NOMO-1 treated with DMSO at 0.1 percent for 48 hours (cell line): ENCODE measurements around the gene ITPR3.

Experiments
- DNase-seq: peaks from one replicate; lab custom pipeline; 2025; ENCODE audit not compliant: unreplicated experiment; lab: John Stamatoyannopoulos, UW

Gene ITPR3

GRCh38 chr6:33696076-33696475 is 75.0 kb downstream of the ITPR3 start:
- no peak for DNase-seq

- no peak for DNase-seq
Measured at GRCh38 chr6:33696548-33697518, 75.7 kb downstream of the ITPR3 start.

- no peak for DNase-seq
Measured at GRCh38 chr6:33697845-33698244, 76.7 kb downstream of the ITPR3 start.

GRCh38 chr6:33698494-33698893 is 77.4 kb downstream of the ITPR3 start:
- DNase-seq: no peak

- no peak for DNase-seq
Measured at GRCh38 chr6:33699131-33699530, 78.0 kb downstream of the ITPR3 start.

- no peak for DNase-seq
Measured at GRCh38 chr6:33699739-33700138, 78.6 kb downstream of the ITPR3 start.

DNA sequence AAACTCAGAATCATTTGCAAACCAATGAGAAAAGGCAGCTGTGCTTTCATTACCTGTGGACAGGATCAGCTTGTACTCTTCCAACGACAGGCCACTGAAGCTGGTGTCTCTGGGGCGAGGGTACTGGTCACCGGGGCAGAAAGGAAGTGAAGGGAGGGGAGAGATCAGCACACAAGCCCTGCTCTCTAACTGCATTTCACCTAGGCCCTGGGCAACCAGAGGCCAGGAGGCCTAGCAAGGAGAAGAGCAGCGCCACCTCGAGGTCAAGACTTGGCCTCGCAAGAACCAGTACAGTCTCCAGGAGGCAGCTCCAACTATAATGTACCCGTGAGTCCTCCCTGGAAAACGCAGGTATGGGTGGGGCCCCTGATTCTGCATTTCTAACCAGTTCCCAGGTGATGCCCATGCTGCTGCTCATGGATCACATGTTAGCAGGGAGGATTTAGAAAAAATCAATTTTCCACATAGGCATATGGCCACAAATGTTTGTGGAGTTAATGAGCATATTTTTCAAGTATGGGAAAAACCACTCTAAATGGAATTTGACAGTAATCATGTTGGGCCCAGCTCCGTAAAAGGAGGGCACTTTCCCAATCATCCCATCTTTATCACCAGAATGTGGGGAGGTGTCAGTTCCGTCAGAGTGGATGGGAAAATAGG is 79.4 kb downstream of the ITPR3 start:
- peak; percentile 38 for DNase-seq

DNA sequence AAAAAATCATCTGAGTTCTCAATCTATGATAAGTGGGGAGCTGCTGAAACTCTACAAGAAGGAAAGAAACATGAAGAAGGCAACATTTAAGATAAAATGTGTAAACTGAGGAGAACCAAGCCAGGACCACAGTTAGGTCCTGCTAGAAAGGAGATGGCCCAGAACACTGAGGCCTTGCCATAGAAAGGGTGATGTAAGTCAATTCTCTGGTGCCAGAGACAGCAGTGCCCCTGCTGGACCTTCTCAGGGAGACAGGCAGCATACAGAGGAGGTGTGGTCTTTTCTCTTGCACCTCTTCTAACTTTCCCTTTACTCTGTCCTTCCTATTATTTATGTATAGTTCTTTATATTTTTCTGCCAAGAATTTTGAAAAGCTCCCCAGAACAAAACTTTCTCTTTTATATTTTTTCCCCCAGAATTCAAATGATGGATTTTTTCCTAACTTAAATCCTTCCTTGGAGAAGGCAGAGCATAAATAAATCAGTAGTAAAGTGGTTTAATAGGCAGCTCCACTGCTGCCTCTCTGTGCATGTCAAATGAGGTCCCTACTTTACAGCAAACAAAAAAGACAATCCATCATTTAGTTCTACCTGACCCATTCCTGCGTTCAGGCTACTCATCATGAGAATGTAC is 81.3 kb downstream of the ITPR3 start:
- DNase-seq: peak; percentile 5

GRCh38 chr6:33704215-33705066 is 83.3 kb downstream of the ITPR3 start:
- no peak for DNase-seq

- no peak for DNase-seq
Measured at GRCh38 chr6:33705268-33705885, 84.3 kb downstream of the ITPR3 start.

DNA sequence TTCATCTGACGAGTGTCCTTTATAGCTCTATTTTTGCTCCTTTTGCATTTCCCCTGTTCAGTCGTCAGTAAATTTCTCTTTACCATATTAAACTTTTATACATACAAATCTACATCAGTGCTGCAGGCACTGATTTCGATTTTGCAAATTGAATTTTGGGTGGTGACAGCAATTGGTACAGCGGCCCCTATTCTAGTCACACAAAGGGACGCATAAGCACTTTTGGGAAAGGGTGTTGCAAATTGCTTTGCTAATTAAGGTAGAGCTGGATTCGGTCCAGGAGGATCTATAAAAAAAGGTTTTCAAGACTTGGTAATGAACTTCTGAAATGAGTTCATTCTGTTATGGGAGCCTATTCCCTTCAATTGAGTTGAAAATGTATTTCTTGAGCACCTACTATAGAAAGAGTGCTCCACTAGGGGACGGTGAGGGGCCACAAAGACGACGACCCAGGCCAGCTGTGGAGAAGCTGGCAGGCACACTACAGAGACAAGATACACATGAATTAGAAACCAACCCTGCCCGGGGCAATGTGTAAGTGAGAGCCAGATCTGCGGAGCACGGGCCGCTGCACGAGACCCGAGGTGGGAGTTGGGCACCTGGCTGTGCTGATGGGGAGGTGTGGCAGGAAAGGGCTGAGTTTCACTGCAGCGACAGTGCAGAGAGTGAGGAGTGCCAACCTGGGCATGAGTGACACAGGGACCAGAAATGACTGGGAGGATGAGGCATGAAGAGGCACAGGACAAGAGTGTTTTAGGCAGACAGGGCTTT is 85.0 kb downstream of the ITPR3 start:
- DNase-seq: no peak

DNA sequence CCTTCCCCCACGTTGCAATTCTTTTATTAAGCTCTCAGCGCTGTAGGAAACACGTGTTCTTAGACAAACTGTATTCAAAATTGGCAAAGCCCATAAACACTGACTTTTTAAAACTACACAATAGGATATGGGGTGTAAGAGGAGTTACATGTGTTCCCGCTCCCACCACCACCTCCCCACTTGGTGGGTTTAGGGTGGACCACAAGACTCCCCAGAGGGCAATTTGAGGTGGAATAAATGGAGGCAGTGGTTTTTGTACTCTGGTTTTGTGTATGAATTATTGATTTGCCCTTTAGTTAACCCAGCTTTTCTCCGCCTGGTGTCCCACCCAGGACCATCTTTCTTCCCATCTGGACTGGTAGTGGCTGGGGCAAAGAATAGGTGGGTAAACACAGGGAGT is 86.6 kb downstream of the ITPR3 start:
- no peak for DNase-seq

- DNase-seq: no peak
Measured at GRCh38 chr6:33708516-33709204, 87.5 kb downstream of the ITPR3 start.

GRCh38 chr6:33709605-33710295 is 88.6 kb downstream of the ITPR3 start:
- DNase-seq: no peak

DNA sequence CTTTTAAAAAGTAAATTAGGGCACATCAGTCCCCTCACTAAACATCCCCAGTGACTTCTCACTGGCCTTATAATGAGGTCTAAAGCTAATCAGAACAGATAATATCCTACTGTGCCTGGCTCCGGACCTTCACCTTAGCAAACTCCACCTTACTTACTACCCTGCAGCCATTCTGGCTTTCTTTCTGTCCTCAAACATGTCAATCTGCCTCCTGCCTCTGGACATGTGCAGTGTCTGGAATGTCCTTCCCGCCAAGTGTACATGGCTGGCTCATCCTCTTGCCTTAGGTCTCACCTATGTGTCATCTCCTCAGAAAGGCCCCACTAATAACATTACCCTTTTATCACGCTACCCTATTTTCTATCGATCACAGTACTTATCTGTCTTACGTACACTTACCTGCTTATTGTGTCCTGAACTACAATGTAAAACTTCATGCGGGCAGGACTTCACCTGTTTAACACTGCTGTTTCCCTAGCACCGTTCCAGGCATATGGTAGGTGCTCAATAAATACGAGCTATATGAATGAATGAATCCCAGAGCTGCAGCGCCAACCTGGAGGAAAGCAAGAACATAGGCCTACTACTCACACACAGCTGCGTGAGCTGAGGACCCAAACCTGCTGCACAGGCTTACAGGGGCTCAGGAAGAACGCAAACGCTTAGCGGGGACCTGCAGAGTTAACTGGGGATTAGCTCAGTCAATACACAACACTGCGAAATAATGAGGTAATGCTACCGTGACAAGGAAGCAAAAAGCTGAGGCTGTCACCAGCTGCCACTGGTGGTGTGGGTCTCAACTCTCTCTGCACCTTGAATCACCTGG is 89.4 kb downstream of the ITPR3 start:
- peak; percentile 22 for DNase-seq

- peak; percentile 92 for DNase-seq
Measured at GRCh38 chr6:33711140-33712129, 90.3 kb downstream of the ITPR3 start, which contains the start of gene UQCC2. Gene UQCC2 (minus strand): TSS chr6:33711700. CDS start chr6:33711686, 14 bp downstream.
